CMK (cell line): Measurements from ENCODE around the gene ERV3-1.
"Not testable (repeated sequence)": the region's sequence is repeated elsewhere in the genome, so short reads cannot be mapped to it uniquely, and the experiment has no call there.

Experiments
- DNase-seq: peaks from one replicate; pipeline ENCODE4 v3.0.0-alpha.2; 2010; ENCODE audit warnings: low read depth

Gene ERV3-1, protein sequence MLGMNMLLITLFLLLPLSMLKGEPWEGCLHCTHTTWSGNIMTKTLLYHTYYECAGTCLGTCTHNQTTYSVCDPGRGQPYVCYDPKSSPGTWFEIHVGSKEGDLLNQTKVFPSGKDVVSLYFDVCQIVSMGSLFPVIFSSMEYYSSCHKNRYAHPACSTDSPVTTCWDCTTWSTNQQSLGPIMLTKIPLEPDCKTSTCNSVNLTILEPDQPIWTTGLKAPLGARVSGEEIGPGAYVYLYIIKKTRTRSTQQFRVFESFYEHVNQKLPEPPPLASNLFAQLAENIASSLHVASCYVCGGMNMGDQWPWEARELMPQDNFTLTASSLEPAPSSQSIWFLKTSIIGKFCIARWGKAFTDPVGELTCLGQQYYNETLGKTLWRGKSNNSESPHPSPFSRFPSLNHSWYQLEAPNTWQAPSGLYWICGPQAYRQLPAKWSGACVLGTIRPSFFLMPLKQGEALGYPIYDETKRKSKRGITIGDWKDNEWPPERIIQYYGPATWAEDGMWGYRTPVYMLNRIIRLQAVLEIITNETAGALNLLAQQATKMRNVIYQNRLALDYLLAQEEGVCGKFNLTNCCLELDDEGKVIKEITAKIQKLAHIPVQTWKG

DNA sequence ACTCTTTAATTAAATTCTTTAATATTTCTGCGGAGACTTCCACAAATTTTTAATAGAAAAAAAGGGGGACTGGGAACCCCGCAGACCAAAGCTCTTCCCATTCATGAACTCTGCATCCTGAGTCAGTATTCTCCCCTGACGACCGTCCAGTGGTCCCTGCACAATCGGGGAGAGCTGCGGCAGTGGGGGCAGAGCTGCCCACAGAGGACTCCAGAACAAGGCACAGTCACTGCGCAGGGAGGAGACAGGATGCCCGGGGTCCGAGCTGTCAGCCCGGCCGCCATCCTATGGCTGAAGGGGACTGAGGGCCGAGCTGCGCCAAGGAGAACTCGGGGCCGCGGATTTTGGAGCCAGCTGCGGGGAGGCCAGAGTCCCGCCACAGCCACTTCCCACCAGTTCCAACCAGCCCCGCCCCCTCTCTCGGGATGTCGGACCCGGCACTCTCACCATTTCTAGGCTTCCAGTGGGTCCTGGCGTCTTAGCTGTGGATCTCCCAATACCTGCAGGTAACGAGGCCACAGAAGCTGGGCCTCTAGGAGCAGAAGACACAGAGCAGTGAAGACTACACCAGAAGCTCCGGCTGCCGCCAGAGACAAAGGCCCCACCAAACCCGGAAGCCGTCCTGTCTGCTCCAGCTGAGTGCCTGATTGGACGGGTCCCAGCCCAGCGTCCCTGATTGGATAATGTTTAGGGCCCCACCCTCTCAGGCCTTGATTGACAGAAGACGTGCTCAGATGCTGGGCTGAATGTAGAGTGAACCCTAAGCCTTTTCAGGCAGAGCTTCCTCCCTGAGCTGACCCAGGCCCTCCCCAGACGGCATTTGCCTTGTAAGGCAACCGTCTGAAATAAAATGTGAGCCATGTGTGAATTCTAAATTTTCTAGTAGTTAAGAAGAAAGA lies at the start of gene ERV3-1:
Gene ERV3-1 (minus strand): TSS at position 594 of the 899 bp plus-strand sequence. CDS start 13,661 bp downstream, outside the sequence.
- peak; percentile 92 for DNase-seq

DNA sequence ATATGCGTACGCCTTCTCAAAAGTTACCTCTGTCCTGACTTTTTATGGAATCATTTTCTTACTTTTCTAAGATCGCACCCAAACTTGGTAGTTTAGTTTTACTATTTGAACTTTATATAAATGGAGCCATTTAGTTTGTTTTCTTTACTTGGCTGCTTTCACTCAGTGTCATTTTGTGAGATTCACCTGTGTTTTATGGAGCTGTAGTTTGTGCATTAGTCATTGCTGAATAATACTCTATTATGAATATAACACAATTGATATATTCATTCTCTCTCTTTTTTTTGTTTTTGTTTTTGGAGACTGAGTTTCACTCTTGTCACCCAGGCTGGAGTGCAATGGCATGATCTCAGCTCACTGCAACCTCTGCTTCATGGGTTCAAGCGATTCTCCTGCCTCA lies 49.3 kb upstream of the ERV3-1 start:
- DNase-seq, result not testable (repeated sequence)

DNA sequence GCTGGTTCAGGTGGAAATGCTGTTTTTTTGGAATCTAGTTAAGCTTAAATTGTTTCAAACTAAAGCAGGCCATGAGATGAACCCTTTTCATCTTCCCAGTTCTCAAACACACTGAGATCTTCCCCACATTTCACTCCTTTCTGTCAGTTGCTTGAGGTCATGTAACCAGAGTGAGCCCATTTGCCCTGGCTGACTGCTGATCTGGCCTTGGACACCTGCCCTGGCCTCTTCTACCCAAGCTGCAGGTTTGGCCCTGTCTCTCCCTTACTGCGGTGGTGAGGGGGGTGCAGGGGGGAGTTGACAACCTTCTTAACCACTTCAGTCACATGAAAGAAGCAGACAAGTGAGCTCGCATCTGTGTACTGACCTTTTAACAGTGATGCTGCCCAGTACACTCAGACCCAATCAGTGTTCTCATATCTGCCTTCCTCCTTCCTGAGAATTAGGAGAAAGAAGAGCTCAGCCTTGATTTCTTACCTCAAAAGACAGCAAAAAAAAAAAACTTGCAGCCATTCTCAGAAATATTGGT lies 48.0 kb upstream of the ERV3-1 start:
- DNase-seq, result not testable (repeated sequence)

DNA sequence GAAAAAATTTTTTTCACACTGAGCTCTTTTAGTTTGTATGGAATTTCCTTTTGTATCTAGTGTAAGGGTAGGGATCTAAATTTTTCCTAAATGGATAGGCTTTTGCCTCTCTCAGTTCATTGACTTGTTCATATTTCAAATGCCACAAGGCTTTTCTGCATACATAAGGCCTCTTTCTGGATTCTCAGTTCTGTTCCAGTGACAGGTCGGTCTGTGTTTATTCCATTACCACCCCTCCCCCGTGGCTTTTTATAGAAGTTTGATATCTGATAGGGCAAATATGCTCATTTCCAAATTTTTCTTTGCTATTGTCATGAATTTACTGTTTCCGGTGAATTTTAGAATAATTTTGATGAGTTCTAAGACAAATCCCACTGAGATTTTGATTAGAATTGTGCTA lies 45.2 kb upstream of the ERV3-1 start:
- DNase-seq, result not testable (repeated sequence)

DNA sequence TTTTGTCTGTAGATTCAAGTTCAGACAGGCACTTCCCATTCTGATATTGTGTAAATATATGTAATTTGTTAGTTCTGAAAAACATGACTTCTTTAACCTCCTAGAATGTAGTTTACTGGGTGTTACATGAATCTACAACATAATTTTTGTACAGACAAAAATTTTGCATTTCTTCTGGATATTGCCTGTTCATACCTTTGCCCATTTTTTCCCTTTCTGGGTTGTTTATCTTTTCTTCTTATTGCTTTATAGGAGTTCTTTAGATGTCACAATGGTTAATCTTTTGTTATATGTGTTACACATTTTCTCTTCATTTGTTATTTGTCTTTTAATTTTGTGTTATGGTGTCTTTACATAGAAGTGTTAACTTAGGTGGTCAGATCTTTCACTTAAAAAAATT lies 44.7 kb upstream of the ERV3-1 start:
- not testable (repeated sequence) for DNase-seq

DNA sequence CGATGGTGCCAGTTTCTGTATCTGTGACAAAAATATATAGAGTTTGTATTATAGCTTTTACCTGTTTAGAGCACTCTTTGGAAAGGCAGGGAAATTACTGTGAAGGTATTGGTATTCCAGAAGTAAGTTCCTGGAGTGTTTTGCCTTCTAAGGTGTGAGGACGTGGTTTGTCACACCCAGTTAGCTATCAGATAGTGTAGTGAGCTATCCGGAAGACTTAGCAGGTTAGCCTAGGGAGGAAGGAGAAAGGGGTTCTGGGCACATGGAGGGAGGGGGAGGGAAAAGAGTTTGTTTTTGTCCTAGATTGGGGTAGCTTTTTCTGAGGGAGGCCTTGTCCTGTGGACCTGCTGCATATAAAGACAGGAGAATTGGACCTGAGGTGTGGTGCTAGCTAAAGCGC lies 39.8 kb upstream of the ERV3-1 start:
- DNase-seq, result not testable (repeated sequence)

DNA sequence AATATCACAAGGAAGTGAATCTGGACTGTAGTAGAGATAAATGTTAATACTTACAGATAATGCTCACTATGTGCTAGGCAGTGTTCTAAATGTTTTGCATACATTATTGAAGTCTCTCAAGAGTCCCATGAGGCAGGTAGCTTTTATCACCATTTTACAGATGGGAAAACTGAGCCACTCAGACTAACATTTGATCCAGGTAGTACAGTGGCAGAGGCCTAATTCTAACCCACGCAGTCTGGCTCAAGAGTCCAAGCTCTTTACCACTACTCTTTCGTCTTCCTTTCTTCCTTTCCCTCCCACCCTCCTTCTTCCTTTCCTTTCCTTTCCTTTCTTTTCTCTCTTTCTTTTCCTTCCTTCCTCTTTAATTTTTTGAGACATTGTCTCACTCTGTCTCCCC lies 39.1 kb upstream of the ERV3-1 start:
- not testable (repeated sequence) for DNase-seq

DNA sequence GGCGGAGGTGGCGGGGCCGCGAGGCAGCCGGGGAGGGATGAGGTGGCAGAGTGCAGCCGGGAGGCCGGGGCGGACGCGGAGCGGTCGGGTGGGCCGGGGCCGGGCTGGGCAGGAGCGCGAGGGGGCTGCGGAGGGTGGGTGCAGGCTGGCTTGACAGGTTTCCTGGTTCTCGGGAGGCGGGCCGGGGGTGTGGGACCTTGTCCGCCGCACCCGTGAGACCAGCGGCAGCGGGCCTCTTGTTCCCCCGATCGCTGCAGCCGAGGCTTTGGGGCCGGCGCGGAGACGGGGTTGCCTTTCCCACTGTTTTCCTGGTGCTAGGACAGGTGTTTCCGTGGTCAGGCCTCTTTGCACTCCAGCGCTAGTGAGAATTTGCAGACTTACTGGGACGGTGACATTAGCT lies 32.3 kb upstream of the ERV3-1 start:
- DNase-seq, result peak; percentile 5

DNA sequence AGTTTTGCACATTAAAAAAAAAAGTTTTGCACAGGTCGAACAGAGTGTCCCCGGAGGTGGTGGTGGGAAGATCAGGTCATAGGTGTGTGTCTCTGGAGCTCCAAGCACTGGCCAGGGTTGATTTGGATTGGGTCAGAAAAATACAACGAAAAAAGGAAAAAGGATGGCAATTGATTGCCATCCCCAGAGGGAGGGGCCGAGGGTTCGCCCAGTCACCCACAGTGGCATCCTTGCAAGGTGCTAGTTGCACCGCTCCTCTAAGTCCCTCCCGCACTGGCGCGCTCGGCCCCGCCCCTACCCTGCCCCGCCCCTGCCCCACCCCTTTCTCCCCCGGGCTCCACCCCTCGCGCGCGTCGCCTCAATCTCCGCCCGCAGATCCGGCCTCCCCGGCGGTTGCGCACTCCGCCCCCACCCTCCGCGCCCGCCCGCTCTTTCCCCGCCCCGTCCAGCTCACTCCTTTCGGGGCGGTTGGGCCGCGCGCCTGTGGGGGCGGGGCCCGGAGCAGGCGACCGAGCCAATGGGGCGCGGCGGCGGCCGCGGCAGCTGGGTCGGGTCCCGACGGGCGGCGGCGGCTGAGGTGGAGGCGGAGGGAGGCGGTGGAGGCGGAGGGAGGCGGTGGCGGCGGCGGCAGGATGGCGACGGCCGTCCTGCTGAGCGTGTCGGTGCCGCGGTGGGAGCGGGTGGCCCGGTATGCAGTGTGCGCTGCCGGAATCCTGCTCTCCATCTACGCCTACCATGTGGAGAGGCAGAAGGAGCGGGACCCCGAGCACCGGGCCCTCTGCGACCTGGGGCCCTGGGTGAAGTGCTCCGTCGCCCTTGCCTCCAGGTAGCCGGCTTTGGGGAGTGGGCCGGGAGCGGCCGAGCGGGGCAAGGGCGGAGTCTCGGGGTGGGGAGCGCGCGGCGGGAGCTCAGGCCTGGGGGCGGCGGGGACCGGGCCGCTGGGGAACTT lies 31.5 kb upstream of the ERV3-1 start:
- DNase-seq, result peak; percentile 70

DNA sequence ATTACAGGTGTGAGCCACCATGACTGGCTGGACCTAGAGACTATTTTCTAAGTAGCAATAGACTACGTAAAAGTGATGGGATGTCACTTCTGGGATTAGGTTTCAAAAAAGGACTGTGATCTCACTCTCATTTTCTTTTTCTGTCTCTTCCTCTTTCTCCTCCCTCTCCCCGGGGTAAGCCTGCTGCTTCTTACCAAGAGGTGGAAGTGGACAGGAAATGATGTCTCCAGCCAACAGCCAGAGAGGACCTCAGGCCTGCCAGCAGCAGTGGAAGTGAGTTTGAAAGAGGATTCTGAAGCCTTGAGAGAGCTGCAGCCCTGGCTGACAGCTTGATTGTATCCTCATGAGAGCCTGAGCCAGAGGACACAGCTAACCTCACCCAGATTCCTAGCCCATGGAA lies 30.0 kb upstream of the ERV3-1 start:
- DNase-seq, result not testable (repeated sequence)

DNA sequence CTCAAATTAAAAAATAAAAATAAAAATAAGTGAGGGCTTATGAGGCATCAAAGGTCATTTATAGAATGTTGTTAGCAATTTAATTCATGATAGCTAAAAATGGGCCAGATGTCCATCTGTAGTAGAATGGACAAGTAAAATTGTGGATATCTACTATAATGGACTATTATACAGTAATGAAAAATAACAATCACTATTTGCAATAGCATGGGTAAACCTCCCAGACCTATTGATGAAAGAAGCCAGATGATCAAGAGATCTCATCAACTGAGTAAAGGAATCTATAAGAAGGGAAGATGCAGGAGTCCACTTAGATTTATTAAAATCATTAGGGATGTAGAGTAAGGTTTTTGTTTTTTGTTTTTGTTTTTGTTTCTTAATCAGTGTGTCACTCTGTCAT lies 29.0 kb upstream of the ERV3-1 start:
- DNase-seq, result not testable (repeated sequence)

DNA sequence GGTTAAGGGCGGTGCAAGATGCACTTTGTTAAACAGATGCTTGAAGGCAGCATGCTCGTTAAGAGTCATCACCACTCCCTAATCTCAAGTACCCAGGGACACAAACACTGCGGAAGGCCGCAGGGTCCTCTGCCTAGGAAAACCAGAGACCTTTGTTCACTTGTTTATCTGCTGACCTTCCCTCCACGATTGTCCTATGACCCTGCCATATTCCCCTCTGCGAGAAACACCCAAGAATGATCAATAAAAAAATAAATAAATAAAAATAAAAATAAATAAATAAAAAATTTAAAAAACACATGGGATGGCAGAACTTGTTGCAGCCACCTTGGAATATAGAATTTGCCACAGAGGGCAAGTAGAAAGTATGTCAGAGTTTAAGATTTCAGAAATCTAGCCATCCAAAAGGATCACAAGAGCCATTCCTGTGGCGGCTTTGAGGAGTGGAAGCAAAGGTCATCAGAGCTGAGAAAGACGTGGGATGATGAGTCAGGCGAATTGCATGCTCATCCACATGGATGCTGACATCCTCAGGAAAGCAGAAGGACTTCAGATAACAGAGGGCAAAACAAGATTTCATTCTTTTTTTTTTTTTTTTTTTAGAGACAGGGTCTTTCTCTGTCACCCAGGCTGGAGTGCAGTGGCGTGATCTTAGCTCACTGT lies 27.8 kb upstream of the ERV3-1 start:
- DNase-seq, result not testable (repeated sequence)

DNA sequence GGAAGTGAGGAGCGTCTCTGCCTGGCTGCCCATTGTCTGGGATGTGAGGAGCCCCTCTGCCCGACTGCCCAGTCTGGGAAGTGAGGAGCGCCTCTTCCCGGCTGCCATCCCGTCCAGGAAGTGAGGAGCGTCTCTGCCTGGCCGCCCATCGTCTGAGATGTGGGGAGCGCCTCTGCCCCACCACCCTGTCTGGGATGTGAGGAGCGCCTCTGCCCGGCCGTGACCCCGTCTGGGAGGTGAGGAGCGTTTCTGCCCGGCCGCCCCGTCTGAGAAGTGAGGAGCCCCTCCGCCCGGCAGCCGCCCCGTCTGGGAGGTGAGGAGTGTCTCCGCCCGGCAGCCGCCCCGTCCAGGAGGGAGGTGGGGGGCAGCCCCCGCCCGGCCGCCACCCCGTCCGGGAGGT lies 26.9 kb upstream of the ERV3-1 start:
- DNase-seq, result not testable (repeated sequence)

DNA sequence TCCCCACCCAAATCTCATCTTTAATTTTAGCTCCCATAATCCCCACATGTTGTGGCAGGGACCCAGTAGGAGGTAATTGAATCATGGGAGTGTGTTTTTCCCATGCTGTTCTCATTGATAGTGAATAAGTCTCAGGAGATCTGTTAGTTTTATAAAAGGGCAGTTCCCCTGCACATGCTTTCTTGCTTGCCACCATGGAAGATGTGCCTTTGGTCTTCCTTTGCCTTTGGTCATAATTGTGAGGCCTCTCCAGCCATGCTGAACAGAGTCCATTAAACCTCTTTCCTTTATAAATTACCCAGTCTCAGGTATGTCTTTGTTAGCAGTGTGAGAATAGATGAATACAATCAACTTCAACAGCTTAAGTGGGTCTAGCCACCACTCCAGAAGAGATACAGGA lies 18.5 kb upstream of the ERV3-1 start:
- not testable (repeated sequence) for DNase-seq

DNA sequence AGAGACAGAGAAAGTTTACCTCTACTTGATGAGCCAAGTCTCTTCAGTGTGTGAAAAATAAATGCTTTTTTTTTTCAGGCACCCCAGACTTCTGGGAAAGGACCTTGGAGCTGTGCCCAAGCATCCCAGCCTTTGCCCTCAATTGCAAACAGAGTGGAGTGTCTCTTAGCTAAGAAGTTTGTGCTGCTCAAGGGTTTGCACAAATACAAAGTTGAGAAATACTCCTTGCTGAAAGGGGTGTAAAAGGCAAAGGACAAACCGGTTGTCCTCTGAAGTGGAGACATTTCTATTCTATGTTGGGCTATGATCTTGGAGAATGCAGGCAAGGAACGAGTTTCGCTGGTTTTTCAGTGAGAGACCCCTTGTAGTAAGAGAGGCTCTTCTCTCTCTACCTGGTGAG lies 14.5 kb upstream of the ERV3-1 start:
- not testable (repeated sequence) for DNase-seq

DNA sequence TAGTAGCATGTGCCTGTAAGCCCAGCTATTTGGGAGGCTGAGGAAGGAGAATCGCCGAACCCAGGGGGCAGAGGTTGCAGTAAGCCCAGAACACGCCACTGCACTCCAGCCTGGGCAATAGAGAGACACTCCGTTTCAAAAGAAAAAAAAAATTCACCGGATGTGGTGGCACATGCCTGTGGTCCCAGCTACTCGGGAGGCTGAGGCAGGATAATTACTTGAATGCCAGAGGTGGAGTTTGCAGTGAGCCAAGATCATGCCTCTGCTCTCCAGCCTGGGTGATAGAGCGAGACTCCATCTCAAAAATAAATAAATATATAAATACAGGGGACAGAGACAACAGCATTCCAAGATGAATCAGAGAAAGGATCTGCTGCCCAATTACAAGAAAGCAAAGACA lies 3.4 kb upstream of the ERV3-1 start:
- DNase-seq, result not testable (repeated sequence)

DNA sequence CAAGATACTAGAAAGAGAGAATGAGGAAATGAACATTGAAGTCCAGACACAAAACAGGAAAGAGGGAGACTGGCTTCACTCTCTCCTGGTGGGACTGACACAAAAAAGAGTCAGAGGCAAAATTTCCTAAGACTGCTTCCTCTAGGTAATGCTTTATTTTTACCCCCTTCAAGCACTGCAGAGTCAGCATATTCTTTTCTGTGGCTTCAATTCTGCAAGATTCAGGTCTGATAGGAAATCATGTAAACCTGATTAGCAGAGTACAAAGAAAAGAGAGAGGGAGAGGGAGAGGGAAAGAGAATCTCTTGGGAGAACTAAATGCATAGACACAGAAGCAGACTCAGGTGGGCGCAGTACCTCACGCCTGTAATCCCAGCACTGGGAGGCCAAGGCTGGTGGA lies 2.9 kb upstream of the ERV3-1 start:
- DNase-seq, result not testable (repeated sequence)

DNA sequence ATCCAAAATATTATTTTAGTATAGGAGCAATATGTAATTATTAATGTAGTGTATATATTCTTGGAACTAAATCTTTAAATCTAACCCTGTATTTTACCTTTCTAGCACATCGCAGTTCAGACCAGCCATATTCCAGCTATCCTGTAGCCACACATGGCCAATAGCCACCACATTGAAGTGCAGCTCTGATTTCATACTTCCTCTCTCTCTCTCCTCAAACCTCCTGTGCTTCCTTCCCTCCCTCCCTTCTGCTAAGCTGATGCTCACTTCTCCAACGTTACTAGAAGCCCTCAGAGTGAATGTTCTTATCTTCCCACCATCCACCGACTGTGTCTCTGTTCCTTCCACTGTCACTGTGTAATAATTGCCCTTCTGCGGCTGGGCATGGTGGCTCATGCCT lies 549 bp upstream of the ERV3-1 start:
- DNase-seq, result peak; percentile 58

DNA sequence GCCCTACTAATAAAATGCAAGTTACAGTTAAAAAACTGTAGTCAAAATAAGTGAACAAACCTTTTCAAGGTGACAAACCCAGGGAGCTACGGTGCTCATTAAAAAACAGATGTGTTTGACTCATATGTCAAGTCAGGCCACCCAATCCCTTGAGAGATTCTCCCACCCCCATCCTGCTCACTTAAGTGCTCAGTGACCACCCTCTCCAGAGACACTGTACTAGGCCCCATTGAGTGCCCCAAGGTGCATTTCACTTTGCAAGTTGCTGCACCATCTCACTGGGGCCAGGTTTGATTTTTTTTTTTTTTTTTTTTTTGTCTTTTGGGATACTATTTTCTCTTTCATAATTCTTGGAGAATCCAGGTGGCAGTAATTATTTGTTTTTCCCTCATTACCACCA lies 1.9 kb downstream of the ERV3-1 start:
- no peak for DNase-seq

DNA sequence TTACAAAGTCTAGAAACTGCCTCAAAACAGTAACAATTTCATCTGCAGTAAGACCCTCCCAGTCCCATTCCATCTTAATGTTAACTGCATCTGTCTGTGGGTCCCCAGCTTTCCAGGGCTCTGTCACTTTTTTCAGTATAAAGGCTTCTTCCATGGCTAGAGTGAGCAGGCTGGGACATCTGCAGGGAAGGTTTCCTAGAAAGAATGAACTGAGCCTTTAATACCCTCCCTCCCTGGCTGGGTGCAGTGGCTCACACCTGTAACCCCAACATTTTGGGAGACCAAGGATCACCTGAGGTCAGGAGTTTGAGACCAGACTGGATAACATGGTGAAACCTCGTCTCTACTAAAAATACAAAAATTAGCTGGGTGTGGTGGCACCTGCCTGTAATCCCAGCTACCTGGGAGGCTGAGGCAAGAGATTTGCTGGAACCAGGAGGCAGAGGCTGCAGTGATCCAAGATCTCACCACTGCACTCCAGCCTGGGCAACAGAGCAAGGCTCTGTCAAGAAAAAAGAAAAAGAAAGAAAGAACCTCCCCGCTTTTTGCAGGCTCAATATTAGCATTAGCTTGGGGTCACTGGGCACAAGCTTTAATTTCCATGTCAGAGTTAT lies 3.4 kb downstream of the ERV3-1 start:
- DNase-seq, result no peak
